Sciatic nerve (tissue), 2 donors: ENCODE data around the gene NDUFAF8. TPM values are rescaled to one million over a fixed set of nuclear protein-coding genes. Genes with fewer than 3 reads are reported as not detected.
"Not testable (repeated sequence)": the region's sequence is repeated elsewhere in the genome, so short reads cannot be mapped to it uniquely, and the experiment has no call there.

Source experiments
- ATAC-seq: fragments of 200-7000 bp; cut with Tn5 transposase; one replicate; pipeline ENCODE4 v1.9.1; 2020; ENCODE audit warnings: mild to moderate bottlenecking, moderate library complexity
- DNase-seq: peaks from one replicate; pipeline ENCODE4 v3.0.0-alpha.2; 2020; ENCODE audit warnings: low spot score
- intact Hi-C: fragments of 100-400 bp; cut with DNase I; formaldehyde crosslinking; loops from one replicate; pipeline ENCODE4 v1.14.2; 2022
- total RNA-seq: library from RNA; stranded (reverse); fragmentation: NEBNext Ultra II Directional; extraction: Animal tissue kit (Norgen Biotek cat#: 25700); gene quantifications from one replicate; pipeline ENCODE4 v1.2.1, GENCODE V29; 2021
- donor health status: DM: no; HTN: no; CAD: no.
- donor health status: DM: no; HTN: no; CAD: no.

Gene NDUFAF8
- total RNA-seq, 1 donor from 2014 or later = 37.4 TPM

DNA sequence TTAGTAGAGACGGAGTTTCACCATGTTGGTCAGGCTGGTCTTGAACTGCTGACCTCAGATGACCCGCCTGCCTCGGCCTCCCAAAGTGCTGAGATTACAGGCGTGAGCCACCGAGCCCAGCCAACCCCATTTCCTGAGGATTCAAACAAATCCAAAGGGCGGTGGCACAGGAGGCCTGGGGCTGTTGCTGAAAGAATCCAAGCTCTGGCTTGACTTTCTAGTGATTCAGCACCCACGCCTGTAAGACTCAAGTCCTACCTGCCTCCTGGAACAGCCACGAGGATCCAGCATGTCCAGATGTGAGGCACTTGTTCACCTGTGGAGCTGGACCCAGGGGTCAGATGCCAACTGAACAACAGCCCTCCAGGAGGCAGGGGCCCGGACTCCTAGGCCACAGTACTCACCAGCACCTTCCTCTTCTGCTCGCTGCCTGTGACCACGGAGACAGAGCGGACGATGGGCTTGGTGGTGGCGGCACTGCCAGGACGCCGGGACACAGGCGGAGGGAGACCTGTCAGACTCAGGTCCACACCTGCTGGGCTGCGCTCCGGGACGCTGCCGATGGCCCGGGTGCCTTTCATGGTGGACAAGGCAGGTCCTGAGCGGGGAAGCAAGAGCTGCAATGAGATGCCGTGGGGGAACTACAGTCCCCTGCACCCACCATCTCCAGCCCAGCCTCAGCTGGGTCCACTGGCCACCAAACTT lies 19.5 kb upstream of the NDUFAF8 start:
- intact Hi-C loops = no loop called here
- no peak for ATAC-seq

GRCh38 chr17:81221371-81221841 lies 17.7 kb upstream of the NDUFAF8 start:
- ATAC-seq (no peak), DNase-seq (no peak)
- intact Hi-C loops = no loop called here

More for the DNA sequence above, 19.5 kb upstream of the NDUFAF8 start:
- no peak for DNase-seq

- no peak for ATAC-seq
- intact Hi-C loops = no loop called here
- no peak for DNase-seq
Measured at GRCh38 chr17:81221842-81222619, 17.1 kb upstream of the NDUFAF8 start.

GRCh38 chr17:81222620-81222905 lies 16.6 kb upstream of the NDUFAF8 start:
- intact Hi-C loops = no loop called here
- no peak for ATAC-seq
- no peak for DNase-seq

GRCh38 chr17:81222906-81223761 lies 16.0 kb upstream of the NDUFAF8 start, which contains the start of gene CEP131:
Gene CEP131, minus strand, starts transcription at chr17:81222965. Its CDS starts 2,909 bp downstream, at chr17:81220056.
- DNase-seq (peak; percentile 100), ATAC-seq (peak; percentile 99)
- intact Hi-C loops = no loop called here

GRCh38 chr17:81223762-81224130 lies 15.4 kb upstream of the NDUFAF8 start:
- DNase-seq (no peak), ATAC-seq (peak; percentile 1)
- intact Hi-C loops = no loop called here

DNA sequence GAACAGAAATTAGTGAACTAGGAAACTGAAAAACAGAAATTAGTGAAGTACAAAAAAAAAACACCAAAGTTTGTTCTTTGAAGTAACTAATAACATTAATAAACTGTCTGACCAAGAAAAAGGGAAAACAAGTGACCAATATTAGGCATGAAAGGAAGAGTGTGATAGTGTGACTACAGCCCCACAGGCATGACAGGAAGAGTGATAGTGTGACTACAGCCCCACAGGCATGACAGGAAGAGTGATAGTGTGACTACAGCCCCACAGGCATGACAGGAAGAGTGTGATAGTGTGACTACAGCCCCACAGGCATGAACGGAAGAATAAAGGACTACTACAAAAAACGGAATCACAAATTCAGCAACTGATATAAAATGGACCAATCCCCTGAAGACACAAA lies 11.5 kb upstream of the NDUFAF8 start:
- DNase-seq, intact Hi-C loops, ATAC-seq: not testable (repeated sequence)

DNA sequence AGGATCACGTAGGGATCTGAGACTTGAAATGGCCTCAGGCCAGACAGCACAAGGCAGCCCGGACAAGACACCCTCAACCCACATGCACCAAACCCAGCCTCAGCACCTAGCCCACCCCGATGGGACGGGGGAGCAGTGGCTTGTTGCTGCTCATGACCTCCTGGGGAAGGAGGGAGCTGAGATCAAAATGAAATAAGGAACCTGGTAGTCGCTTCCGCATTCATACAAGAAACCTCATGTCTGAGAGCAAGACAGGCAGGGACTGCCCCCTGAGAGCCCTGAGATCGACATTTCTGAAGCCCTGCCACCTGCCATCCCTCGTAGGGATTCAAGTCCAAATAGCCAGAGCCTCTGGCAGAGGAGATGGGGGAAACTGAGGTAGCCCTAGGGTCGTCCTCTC lies 10.7 kb upstream of the NDUFAF8 start:
- intact Hi-C loops = no loop called here
- DNase-seq = no peak
- ATAC-seq = peak; percentile 7

GRCh38 chr17:81228834-81229665 lies 10.1 kb upstream of the NDUFAF8 start:
- intact Hi-C loops = no loop called here
- DNase-seq (no peak), ATAC-seq (peak; percentile 7)

GRCh38 chr17:81229666-81229920 lies 9.5 kb upstream of the NDUFAF8 start:
- intact Hi-C loops = no loop called here
- no peak for ATAC-seq

GRCh38 chr17:81230043-81230820 lies 8.9 kb upstream of the NDUFAF8 start:
- ATAC-seq (no peak), DNase-seq (no peak)
- intact Hi-C loops = no loop called here

More at GRCh38 chr17:81229666-81229920, 9.5 kb upstream of the NDUFAF8 start:
- no peak for DNase-seq

DNA sequence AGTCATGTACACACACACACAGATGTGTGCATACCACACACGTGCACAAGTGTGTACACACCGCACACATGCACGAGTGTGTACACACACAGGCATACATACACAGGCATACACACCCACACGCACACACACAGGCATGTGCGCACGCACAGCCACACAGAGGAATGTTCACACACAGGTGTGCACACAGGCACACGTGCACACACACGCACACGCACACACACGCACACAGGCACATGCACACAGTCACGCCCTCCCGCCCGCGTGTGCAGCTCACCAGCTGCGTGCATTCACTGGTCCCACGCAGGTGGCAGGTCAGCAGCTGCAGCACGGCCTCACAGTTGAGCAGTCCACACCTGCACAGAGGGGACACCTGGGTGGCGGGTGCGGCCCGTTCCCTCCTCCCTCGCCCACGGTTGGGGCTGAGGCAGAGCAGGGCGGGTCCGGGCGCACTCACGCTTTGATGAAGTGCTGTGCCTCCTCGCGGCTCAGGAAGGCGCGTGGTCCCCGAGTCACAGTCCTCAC lies 7.9 kb upstream of the NDUFAF8 start:
- ATAC-seq (no peak), DNase-seq (no peak)
- intact Hi-C loops = no loop called here

DNA sequence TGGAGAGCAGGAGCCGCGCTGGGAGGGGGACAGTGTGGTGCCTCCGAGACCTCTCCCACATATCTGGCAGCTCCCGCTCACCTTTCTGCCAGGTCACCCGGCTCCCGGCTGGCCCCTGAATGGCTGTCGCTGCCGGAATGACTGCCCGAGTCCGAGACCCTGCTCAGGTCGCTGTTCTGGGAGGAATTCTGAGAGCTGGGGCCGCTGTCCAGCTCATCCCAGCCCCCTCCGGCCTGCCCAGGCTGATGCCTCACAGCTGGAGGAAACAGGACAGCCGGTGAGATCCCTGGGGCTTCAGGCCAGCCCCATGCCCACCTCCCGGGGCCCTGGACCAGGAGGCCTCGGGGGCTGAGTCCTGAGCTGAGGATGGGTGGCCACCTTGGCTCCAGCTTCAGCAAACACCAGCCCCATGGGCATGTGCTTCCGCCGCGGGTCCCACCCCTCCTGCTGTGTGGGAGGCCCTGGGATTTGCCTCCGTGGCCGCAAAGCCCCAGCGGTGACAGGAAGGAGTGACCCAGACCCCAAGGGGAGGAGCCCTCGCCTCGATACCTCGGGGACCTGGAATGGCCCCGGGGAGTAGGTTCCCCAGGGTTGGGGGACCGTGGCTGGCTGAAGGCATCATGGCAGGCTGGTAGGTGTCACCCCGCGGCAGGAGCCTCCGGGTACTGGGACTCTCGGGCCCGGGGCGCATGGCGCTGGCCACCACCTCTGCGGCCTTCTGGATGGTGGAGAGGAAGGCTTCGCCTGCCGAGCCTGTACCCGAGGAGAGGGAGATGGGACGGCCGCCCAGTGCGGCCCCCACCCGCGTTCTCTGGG lies 7.1 kb upstream of the NDUFAF8 start:
- ATAC-seq (no peak), DNase-seq (no peak)
- intact Hi-C loops = no loop called here

DNA sequence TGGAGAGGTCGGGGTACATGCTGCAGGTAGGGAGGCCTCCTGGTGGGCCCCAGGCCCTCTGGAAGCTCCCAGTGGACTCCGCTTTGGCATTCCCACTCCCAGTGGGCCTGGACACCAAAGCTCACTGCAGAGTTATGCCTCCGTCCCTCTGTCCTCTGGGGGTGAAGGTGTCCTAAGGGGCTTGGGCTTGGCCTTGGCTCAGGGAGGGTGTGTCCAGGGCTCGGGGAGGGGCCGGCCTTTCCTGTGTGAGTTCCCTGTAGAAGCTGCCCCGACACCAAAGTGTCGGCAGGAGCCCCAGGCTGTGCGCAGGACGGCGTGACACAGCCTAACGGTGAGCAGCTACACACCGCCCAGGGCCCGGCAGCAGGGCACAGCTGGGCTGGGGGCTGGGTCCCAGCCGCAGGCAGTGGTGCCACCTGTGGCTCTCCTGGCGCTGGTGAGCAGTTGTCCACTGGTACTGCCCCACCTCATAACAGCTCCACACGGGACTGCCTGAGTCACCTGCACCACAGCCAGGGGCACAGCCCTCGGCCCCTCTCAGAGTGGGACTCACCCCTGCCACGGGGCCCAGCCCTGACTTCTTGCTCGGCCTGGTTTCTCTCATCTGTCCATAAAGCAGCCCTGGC lies 6.4 kb upstream of the NDUFAF8 start:
- intact Hi-C loops = no loop called here
- DNase-seq (no peak), ATAC-seq (no peak)

DNA sequence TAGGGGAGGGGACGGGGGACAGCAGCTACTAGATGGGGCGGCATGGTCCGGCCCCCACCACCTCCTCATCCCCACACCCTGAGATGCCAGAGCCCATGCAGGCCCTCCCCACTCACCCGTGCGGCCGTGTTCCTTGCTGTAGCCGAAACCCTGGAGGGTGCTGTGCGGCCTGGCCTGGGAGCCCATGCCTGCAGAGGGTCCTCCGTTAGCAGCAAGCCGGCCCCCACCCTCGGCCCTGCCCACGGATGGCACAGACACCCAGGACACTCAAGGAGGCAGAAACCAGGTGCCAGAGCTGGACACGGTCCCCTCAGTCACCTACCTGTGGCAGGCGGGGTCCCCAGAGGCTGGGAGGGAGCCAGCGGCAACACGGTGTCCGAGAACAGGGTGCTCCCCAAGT lies 5.8 kb upstream of the NDUFAF8 start:
- DNase-seq (no peak), ATAC-seq (no peak)
- intact Hi-C loops = no loop called here

DNA sequence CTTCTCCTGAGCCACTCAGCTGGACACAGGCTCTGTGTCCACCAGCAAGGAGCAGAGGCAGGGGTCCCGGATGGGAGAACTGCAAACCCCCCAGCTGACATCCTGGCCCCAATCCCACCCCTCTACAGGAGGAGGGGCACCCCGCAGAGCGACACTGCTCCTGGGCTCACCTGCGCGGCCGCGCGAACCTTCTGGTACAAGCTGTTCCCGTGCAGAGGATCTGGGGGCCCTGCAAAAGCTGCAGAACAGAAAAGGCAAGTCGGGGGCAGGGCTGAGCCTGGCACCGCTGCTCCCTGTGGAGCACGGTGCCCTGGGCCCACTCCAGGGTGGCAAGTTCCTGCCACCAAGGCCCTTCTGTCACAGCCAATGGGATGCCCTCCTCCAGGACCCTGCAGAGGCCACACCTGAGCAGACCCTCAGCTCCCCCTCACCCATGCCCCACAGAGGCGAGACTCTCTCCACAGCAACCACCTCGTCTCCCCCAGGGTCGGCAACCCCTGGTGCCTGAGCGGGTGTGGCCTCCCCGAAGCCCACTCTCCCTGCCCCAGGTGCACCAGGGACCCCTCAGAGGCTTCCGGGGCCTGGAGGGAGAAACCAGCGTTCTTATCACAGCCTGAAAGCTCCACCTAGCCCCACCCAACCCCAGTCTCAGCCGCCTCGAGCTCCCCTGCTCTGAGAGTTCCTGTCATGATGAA lies 5.2 kb upstream of the NDUFAF8 start:
- no peak for DNase-seq
- intact Hi-C loops = no loop called here
- no peak for ATAC-seq
